Sigmoid colon (tissue), 7 donors: ENCODE results near the gene KDF1. TPM values are rescaled to one million over a fixed set of nuclear protein-coding genes. Genes with fewer than 3 reads are reported as not detected.

Experiments
- DNase-seq: peaks from one replicate; pipeline ENCODE4 v3.0.0-alpha.2; 2019
- H3K27ac ChIP-seq, 4 donors: fragments of 200-600 bp; sonication (generic); one replicate each; pipeline ENCODE4 v1.5.1; 2016 to 2019; ENCODE audit warnings: mild to moderate bottlenecking in 1 of 4
- H3K27me3 ChIP-seq, 3 donors: fragments of 200-600 bp; sonication (generic); one replicate each; pipeline ENCODE4 v1.5.1; 2019; ENCODE audit warnings: mild to moderate bottlenecking in 1 of 3
- H3K36me3 ChIP-seq, 4 donors: fragments of 200-600 bp; sonication (generic); one replicate each; pipeline ENCODE4 v1.5.1; 2016 to 2019
- H3K4me1 ChIP-seq, 4 donors: fragments of 200-600 bp; sonication (generic); one replicate each; pipeline ENCODE4 v1.5.1; 2017 to 2019
- H3K4me3 ChIP-seq, 4 donors: fragments of 200-600 bp; sonication (generic); one replicate each; pipeline ENCODE4 v1.5.1; 2017 to 2019; ENCODE audit warnings: mild to moderate bottlenecking in 2 of 4, moderate library complexity in 1 of 4
- H3K9me3 ChIP-seq, 4 donors: fragments of 200-600 bp in 3 of 4; sonication (generic) in 3 of 4; one replicate each; pipeline versions ENCODE4 v1.5.1 to v1.6.1; 2013 to 2019
- EP300 ChIP-seq, 4 donors: sonication (generic); formaldehyde crosslinking; IDR thresholded peaks; one replicate each; pipeline ENCODE4 v1.6.1; 2017; ENCODE audit warnings: antibody characterized with exemption in 4 of 4
- POLR2A ChIP-seq, 2 donors: fragments of 450-650 bp; IDR thresholded peaks; one replicate each; pipeline ENCODE4 v1.6.1; 2016; ENCODE audit warnings: antibody characterized with exemption in 2 of 2, mild to moderate bottlenecking in 2 of 2, moderate library complexity in 2 of 2
- POLR2AphosphoS5 ChIP-seq, 4 donors: sonication (generic); formaldehyde crosslinking; IDR thresholded peaks; one replicate each; pipeline ENCODE4 v1.6.1; 2017; ENCODE audit warnings: antibody characterized with exemption in 4 of 4
- WGBS, 2 donors: extraction: QIAGEN DNeasy Blood & Tissue Kit; methylation state at CpG; one replicate each; pipeline ENCODE4 v1.1.7; 2013; 5-methylcytosine and 5-hydroxymethylcytosine counted together
- intact Hi-C: fragments of 100-400 bp; cut with DNase I; formaldehyde crosslinking; loops from one replicate; pipeline ENCODE4 v1.15.1; 2023
- polyA plus RNA-seq, 3 donors: library from polyadenylated mRNA; stranded (reverse); fragments of 200-250 nt; gene quantifications; one replicate each; pipeline ENCODE4 v1.2.3, GENCODE V29; 2013
- total RNA-seq, 4 donors: library from RNA; depleted of rRNA; stranded (reverse); fragments of >200 nt; gene quantifications; one replicate each; pipeline ENCODE4 v1.1.0, GENCODE V29; 2016
- TF ChIP-seq, protein P1 (sequence below), 4 experiments: fragments of 450-650 bp in 3 of 4; fragments of 200-600 bp in 1 of 4; IDR thresholded peaks; one replicate each; pipeline ENCODE4 v1.5.1; 2016 to 2019; ENCODE audit warnings: antibody characterized with exemption in 4 of 4, mild to moderate bottlenecking in 3 of 4, moderate library complexity in 2 of 4
- donor health status: healthy with polysubstance abuse.
- donor health status: Bipolar disorder and iron deficiency.
- donor health status: healthy.

KDF1 gene
- total and polyA plus RNA-seq, 7 donors, result 15.0 to 26.8 (median 20.4) TPM; not detected in 4

DNA sequence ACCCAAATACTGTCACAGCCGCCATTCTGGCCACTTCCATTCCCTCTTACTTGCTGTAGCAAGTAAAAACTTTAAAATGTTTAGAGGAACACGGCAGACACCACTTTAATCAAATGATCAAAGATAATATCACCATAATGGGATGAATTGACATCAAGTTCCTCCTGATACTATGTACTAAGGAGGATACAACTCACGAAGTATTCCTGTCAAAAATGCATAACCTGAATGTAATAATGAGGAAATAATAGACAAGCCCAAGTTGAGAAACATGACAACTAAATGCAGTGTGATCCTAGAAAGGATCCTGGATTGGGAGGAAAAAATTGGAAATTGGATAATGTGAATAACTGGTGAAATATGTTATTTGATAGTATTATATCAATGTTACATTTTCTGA is 3.9 kb downstream of the KDF1 start:
- 90 to 92% methylated on average over 3 of the region's 3 CpGs for WGBS, 2 donors
- Histone ChIP-seq H3K36me3 (no peaks in the 10 kb centered on the region), H3K27me3 (peaks cover 15 to 53% (median 37%) of the 10 kb centered on the region in 3 donors), H3K4me1 (peaks cover 0 to 13% (median 11%) of the 10 kb centered on the region in 4 donors), H3K4me3 (no peak overlapping the region), H3K27ac (no peak overlapping the region), H3K9me3 (no peaks in the 10 kb centered on the region)
- intact Hi-C loops, result no loop called here
- no peak for TF ChIP-seq EP300 (IDR thresholded peaks at IDR 0.05)
- TF ChIP-seq POLR2A (IDR thresholded peaks at IDR 0.05), result no peak
- no peak for TF ChIP-seq POLR2AphosphoS5 (IDR thresholded peaks at IDR 0.05)
- TF ChIP-seq, protein P1, sequence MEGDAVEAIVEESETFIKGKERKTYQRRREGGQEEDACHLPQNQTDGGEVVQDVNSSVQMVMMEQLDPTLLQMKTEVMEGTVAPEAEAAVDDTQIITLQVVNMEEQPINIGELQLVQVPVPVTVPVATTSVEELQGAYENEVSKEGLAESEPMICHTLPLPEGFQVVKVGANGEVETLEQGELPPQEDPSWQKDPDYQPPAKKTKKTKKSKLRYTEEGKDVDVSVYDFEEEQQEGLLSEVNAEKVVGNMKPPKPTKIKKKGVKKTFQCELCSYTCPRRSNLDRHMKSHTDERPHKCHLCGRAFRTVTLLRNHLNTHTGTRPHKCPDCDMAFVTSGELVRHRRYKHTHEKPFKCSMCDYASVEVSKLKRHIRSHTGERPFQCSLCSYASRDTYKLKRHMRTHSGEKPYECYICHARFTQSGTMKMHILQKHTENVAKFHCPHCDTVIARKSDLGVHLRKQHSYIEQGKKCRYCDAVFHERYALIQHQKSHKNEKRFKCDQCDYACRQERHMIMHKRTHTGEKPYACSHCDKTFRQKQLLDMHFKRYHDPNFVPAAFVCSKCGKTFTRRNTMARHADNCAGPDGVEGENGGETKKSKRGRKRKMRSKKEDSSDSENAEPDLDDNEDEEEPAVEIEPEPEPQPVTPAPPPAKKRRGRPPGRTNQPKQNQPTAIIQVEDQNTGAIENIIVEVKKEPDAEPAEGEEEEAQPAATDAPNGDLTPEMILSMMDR (IDR thresholded peaks at IDR 0.05), result no peak
- no peak for DNase-seq

DNA sequence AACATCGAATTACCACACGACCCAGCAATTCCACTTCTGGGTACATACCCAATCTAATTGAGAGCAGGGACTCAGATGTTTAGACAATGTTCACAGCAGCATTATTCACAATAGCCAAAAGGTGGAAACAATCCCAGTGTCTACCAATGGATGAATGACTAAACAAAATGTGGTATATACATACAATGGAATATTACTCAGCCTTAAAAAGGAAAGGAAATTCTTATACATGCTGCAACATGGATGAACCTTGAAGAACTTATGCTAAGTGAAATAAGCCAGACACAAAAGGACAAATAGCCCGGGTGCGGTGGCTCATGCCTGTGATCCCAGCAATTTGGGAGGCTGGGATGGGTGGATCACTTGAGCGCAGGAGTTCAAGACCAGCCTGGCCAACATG is 6.9 kb downstream of the KDF1 start:
- H3K36me3 ChIP-seq, result no peaks in the 10 kb centered on the region
- H3K27me3 ChIP-seq, result peaks cover 0 to 24% (median 14%) of the 10 kb centered on the region in 3 donors
- H3K4me1 ChIP-seq, result no peaks in the 10 kb centered on the region
- H3K9me3 ChIP-seq, result no peaks in the 10 kb centered on the region
- H3K4me3 ChIP-seq, result no peak overlapping the region
- TF ChIP-seq POLR2AphosphoS5 (IDR thresholded peaks at IDR 0.05) (no peak), EP300 (IDR thresholded peaks at IDR 0.05) (no peak), POLR2A (IDR thresholded peaks at IDR 0.05) (no peak)
- TF ChIP-seq, protein P1 (IDR thresholded peaks at IDR 0.05), result no peak
- H3K27ac ChIP-seq, result no peak overlapping the region
- intact Hi-C loops, result no loop called here
- 96 to 98% methylated on average over 5 of the region's 5 CpGs for WGBS, 2 donors
- no peak for DNase-seq

DNA sequence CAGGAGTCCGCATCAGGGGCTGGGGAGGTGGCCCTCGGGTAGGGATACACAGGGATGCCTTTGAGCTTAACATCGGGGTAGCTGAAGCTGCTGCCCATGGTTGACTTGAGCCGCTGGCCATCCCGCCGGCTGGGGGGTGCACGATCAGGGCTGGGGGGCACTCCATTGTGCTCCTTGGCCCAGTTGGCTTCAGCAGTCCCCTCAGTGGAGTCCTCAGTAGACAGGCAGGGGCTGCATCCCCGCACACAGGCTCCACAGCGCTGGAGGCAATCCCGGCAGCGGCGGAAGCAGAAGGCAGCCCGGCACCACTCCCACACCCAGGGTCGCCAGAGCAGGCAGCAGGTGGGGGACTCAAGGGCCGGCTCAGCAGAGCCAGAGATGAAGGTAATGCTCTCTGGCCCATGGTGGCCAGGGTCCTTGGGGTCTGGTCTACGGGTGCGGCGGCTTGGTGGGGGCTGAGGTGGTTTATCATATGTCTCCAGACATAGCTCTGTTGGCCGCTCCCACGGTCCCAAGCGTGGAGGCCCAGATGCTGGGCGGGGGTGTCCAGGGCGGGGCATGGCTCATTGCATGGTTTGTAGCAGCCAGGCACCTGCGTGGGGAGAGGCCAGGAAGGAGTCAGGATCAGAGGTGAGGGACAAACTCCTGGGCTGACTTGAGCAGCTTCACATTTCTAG is 8.3 kb downstream of the KDF1 start:
- no peaks in the 10 kb centered on the region for H3K4me1 ChIP-seq
- H3K27me3 ChIP-seq, result peaks cover 0 to 10% (median 0%) of the 10 kb centered on the region in 3 donors
- intact Hi-C loops, result no loop called here
- no peak overlapping the region for H3K4me3 ChIP-seq
- H3K36me3 ChIP-seq, result peaks cover 0 to 5% (median 2%) of the 10 kb centered on the region in 4 donors
- H3K9me3 ChIP-seq, result no peaks in the 10 kb centered on the region
- 78 to 89% methylated on average over 24 of the region's 24 CpGs for whole genome bisulfite sequencing, 2 donors
- no peak overlapping the region for H3K27ac ChIP-seq
- TF ChIP-seq POLR2AphosphoS5 (IDR thresholded peaks at IDR 0.05) (no peak), EP300 (IDR thresholded peaks at IDR 0.05) (no peak), POLR2A (IDR thresholded peaks at IDR 0.05) (no peak)
- TF ChIP-seq, protein P1 (IDR thresholded peaks at IDR 0.05), result no peak
- no peak for DNase-seq

DNA sequence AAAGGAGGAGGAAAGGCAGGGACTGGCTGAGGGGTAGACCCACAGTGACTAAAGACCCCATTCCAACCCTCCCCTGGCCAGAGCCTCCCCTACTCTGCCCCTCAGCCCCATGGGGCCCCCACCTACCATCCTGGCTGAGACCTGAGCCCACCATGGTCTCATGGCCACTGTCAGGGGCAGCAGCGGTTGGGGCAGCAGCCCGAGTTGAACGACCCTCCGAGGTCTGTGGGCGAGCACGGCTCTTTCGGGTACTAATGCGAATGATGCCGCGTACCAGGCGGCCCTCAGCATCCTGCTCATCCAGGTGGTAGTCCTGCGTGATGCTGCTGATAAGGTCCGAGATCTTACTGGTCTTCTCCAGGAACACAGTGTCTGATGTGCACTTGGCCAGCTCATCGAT is 9.1 kb downstream of the KDF1 start:
- Histone ChIP-seq H3K27ac (no peak overlapping the region), H3K36me3 (peaks cover under 1 to 13% (median 3%) of the 10 kb centered on the region in 4 donors), H3K9me3 (no peaks in the 10 kb centered on the region), H3K4me3 (no peak overlapping the region), H3K27me3 (peaks cover 0 to 4% (median 0%) of the 10 kb centered on the region in 3 donors), H3K4me1 (no peaks in the 10 kb centered on the region)
- intact Hi-C loops, result no loop called here
- WGBS, 2 donors, result 95% methylated on average over 14 of the region's 14 CpGs
- TF ChIP-seq POLR2AphosphoS5 (IDR thresholded peaks at IDR 0.05) (no peak), EP300 (IDR thresholded peaks at IDR 0.05) (no peak), POLR2A (IDR thresholded peaks at IDR 0.05) (no peak)
- TF ChIP-seq, protein P1 (IDR thresholded peaks at IDR 0.05), result no peak
- no peak for DNase-seq
